ENCODE results near the gene ZNF365.

DNA sequence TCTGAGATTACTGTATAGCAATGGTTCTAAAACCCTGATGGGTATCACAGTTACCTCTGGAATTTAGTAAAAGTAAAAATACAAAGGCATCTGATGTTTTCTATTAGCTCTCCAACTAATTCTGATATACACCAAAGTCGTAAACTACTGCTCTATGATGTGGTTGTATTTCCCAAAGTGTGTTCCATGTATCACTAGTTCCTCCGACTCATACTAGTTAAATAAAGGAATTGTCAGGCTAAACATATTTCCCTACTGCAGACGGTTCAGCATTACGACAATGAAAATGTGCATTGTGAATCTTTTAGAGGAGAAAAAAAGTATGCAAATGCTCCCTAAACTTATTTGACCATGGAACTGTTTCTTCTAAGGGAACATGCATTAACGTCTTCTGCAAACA is 38.9 kb downstream of the ZNF365 start:
- TF ChIP-seq POLR2A (IDR thresholded peaks at IDR 0.05; ENCODE audit: low read length) (no peak), GATA1 (IDR thresholded peaks at IDR 0.05; ENCODE audit: low read depth, low read length) (no peak)

Measured in erythroblast (primary cell).